Skin epidermis (tissue), 12 donors: ENCODE data around the gene BCAT1.
"Not testable (repeated sequence)": the region's sequence is repeated elsewhere in the genome, so short reads cannot be mapped to it uniquely, and the experiment has no call there.

Experiments used
- H3K27ac ChIP-seq, 21 experiments: fragments of 200-600 bp; sonication (generic) in 11 of 21; one replicate each; pipeline ENCODE4 v1.5.0; 2020; ENCODE audit warnings: mild to moderate bottlenecking in 3 of 21, inconsistent platforms in 2 of 21, moderate library complexity in 2 of 21
- H3K4me3 ChIP-seq, 7 experiments: fragments of 200-600 bp; sonication (generic) in 2 of 7; one replicate each; pipeline ENCODE4 v1.5.0; 2020; ENCODE audit warnings: inconsistent platforms in 2 of 7, mild to moderate bottlenecking in 2 of 7, moderate library complexity in 1 of 7

The BCAT1 gene

GRCh38 chr12:24833513-24833912, 115.4 kb downstream of the BCAT1 start:
- H3K4me3 ChIP-seq = no peak overlapping the region

GRCh38 chr12:24823808-24824515, 124.9 kb downstream of the BCAT1 start:
- Histone ChIP-seq H3K4me3 (no peak overlapping the region), H3K27ac (no peak overlapping the region)

More at GRCh38 chr12:24833513-24833912, 115.4 kb downstream of the BCAT1 start:
- no peak overlapping the region for H3K27ac ChIP-seq

GRCh38 chr12:24822121-24822899, 126.6 kb downstream of the BCAT1 start:
- H3K27ac ChIP-seq = peak overlapping the region in 1 of 21 experiments; percentile 10

GRCh38 chr12:24821691-24822090, 127.2 kb downstream of the BCAT1 start:
- peak overlapping the region in 1 of 21 experiments; percentile 10 for H3K27ac ChIP-seq
- no peak overlapping the region for H3K4me3 ChIP-seq

More at GRCh38 chr12:24822121-24822899, 126.6 kb downstream of the BCAT1 start:
- no peak overlapping the region for H3K4me3 ChIP-seq

GRCh38 chr12:24820872-24821271, 128.0 kb downstream of the BCAT1 start:
- H3K4me3 ChIP-seq = no peak overlapping the region
- H3K27ac ChIP-seq = no peak overlapping the region

GRCh38 chr12:24818351-24818750, 130.6 kb downstream of the BCAT1 start:
- no peak overlapping the region for H3K27ac ChIP-seq
- H3K4me3 ChIP-seq = no peak overlapping the region

GRCh38 chr12:24815114-24815423, 133.8 kb downstream of the BCAT1 start:
- Histone ChIP-seq H3K27ac (peak overlapping the region in 2 of 21 experiments; percentile 5 to 64), H3K4me3 (no peak overlapping the region)

- H3K27ac ChIP-seq = peak overlapping the region in 3 of 21 experiments; percentile 5 to 64 (median 20)
- H3K4me3 ChIP-seq = no peak overlapping the region
These were observed 134.4 kb downstream of the BCAT1 start for GRCh38 chr12:24814379-24815113.

GRCh38 chr12:24810378-24810777, 138.5 kb downstream of the BCAT1 start:
- Histone ChIP-seq H3K4me3 (no peak overlapping the region), H3K27ac (no peak overlapping the region)

GRCh38 chr12:24809306-24809705, 139.6 kb downstream of the BCAT1 start:
- H3K4me3 ChIP-seq, H3K27ac ChIP-seq: not testable (repeated sequence)

- Histone ChIP-seq H3K4me3 (no peak overlapping the region), H3K27ac (no peak overlapping the region)
These were observed 140.2 kb downstream of the BCAT1 start for GRCh38 chr12:24808651-24809050.

- Histone ChIP-seq H3K4me3 (no peak overlapping the region), H3K27ac (no peak overlapping the region)
These were observed 142.5 kb downstream of the BCAT1 start for GRCh38 chr12:24806386-24806785.

GRCh38 chr12:24803430-24804245, 145.3 kb downstream of the BCAT1 start:
- H3K4me3 ChIP-seq = no peak overlapping the region
- peak overlapping the region in 2 of 21 experiments; percentile 37 to 53 for H3K27ac ChIP-seq

- Histone ChIP-seq H3K4me3 (no peak overlapping the region), H3K27ac (no peak overlapping the region)
These were observed 150.6 kb downstream of the BCAT1 start for GRCh38 chr12:24798335-24798734.

GRCh38 chr12:24797901-24798300, 151.0 kb downstream of the BCAT1 start:
- H3K27ac ChIP-seq = no peak overlapping the region
- H3K4me3 ChIP-seq = no peak overlapping the region

- H3K27ac ChIP-seq = no peak overlapping the region
- no peak overlapping the region for H3K4me3 ChIP-seq
These were observed 152.0 kb downstream of the BCAT1 start for GRCh38 chr12:24796876-24797275.

- Histone ChIP-seq H3K4me3 (peak overlapping the region in 4 of 7 experiments; percentile 0 to 26 (median 20)), H3K27ac (no peak overlapping the region)
These were observed 153.1 kb downstream of the BCAT1 start for GRCh38 chr12:24795699-24796347.

- no peak overlapping the region for H3K27ac ChIP-seq
- H3K4me3 ChIP-seq = no peak overlapping the region
These were observed 157.3 kb downstream of the BCAT1 start for GRCh38 chr12:24791622-24792021.

- no peak overlapping the region for H3K4me3 ChIP-seq
- H3K27ac ChIP-seq = no peak overlapping the region
These were observed 160.0 kb downstream of the BCAT1 start for GRCh38 chr12:24788886-24789285.
